ENCODE measurements around the gene PKN3.

DNA sequence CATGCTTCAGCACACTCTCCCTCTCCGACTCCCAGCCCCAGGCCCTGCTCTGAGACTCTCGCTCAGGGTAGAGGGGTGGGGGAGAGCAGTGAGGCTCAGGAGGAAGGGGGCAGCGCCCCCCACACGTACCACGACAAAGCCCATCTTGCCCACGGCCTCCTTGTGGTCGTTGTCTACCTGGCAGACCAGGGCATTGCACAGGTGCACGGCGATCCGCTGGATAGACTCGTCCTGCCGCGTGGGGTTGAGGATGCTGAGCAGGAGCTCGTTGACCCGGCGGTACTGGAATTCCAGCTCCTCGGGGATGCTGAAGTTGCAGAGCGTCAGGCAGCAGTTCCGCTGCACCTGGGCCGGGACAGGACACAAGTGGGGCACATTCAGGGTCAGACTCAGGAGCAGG is 40.1 kb downstream of the PKN3 start:
- TF ChIP-seq, protein P1, sequence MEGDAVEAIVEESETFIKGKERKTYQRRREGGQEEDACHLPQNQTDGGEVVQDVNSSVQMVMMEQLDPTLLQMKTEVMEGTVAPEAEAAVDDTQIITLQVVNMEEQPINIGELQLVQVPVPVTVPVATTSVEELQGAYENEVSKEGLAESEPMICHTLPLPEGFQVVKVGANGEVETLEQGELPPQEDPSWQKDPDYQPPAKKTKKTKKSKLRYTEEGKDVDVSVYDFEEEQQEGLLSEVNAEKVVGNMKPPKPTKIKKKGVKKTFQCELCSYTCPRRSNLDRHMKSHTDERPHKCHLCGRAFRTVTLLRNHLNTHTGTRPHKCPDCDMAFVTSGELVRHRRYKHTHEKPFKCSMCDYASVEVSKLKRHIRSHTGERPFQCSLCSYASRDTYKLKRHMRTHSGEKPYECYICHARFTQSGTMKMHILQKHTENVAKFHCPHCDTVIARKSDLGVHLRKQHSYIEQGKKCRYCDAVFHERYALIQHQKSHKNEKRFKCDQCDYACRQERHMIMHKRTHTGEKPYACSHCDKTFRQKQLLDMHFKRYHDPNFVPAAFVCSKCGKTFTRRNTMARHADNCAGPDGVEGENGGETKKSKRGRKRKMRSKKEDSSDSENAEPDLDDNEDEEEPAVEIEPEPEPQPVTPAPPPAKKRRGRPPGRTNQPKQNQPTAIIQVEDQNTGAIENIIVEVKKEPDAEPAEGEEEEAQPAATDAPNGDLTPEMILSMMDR (IDR thresholded peaks at IDR 0.05), result no peak
- TF ChIP-seq EZH2 (IDR thresholded peaks at IDR 0.05; ENCODE audit: borderline replicate concordance, insufficient read depth, low read depth, low read length, poor library complexity, severe bottlenecking), result no peak
